ENCODE data around the gene CDK2AP2. TPM values are rescaled to one million over a fixed set of nuclear protein-coding genes. Genes with fewer than 3 reads are reported as not detected.
A peak's percentile ranks its signal among the peaks of the same experiment; 100 is the strongest.
"Not testable (repeated sequence)": the region's sequence is repeated elsewhere in the genome, so short reads cannot be mapped to it uniquely, and the experiment has no call there.

The CDK2AP2 gene, protein sequence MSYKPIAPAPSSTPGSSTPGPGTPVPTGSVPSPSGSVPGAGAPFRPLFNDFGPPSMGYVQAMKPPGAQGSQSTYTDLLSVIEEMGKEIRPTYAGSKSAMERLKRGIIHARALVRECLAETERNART
- 10 to 100 TPM; 27.1 to 41.8 (median 35.2) TPM for total RNA-seq
- polyA plus RNA-seq = 10 to 100 TPM; 46.4 to 65.6 TPM

DNA sequence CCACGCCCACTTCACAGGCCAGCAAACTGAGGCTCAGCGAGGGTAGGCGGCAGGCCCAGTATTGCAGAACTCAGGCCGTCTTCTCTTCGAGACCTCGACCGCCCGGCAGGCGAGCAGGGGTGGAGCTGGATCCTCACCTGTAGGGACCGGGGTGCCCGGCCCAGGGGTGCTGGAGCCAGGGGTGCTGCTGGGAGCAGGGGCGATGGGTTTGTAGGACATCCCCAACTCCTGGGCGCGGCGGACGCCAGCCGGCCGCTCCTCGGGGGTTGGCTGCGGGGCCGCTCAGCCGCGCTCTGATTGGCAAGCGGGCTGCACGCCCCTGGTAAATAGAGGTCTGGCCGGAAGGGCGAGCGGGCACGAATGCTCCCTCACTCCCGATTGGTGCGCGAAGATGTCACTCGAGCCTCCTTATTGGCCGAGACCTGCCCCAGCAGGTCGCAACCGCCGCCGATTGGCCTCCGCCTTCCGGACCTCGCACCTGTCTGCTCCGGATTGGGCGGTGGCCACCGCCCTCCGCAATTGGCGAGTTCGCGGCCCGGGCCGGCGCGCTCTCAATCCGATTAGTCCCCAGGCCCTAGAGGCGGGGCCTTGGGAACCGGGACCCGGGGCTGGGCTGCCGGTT lies at the start of gene CDK2AP2:
Gene CDK2AP2, minus strand, starts transcription at position 299 of the 622 bp plus-strand sequence. Its CDS starts 80 bp downstream, at position 219.
- FAIRE-seq (peak; percentile 78), ATAC-seq (peak; percentile 69 to 86 (median 78)), DNase-seq (peak; percentile 98 to 100 (median 100))
- peaks cover 0 to 26% (median 12%) of the 10 kb centered on the region in 3 donors for H3K4me1 ChIP-seq
- H3K9me3 ChIP-seq = no peaks in the 10 kb centered on the region
- no peaks in the 10 kb centered on the region for H3K27me3 ChIP-seq
- H3K4me3 ChIP-seq = peak within 1 kb of the TSS; percentile 50 to 86 (median 85)
- H3K27ac ChIP-seq = peak within 1 kb of the TSS; percentile 95 to 99 (median 98)
- intact Hi-C loops (cut with DNase I) = loop anchor here in 1 of 3 donors (10.0 kb wide), 1 partner anchor 93 kb away; the partner anchor contains the start of gene CARNS1
- 0% methylated on average over 53 to 57 of the region's 57 CpGs for WGBS, 2 donors
- TF ChIP-seq, protein P1, sequence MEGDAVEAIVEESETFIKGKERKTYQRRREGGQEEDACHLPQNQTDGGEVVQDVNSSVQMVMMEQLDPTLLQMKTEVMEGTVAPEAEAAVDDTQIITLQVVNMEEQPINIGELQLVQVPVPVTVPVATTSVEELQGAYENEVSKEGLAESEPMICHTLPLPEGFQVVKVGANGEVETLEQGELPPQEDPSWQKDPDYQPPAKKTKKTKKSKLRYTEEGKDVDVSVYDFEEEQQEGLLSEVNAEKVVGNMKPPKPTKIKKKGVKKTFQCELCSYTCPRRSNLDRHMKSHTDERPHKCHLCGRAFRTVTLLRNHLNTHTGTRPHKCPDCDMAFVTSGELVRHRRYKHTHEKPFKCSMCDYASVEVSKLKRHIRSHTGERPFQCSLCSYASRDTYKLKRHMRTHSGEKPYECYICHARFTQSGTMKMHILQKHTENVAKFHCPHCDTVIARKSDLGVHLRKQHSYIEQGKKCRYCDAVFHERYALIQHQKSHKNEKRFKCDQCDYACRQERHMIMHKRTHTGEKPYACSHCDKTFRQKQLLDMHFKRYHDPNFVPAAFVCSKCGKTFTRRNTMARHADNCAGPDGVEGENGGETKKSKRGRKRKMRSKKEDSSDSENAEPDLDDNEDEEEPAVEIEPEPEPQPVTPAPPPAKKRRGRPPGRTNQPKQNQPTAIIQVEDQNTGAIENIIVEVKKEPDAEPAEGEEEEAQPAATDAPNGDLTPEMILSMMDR (IDR thresholded peaks at IDR 0.05) = no peak
- no peaks in the 10 kb centered on the region for H3K36me3 ChIP-seq

DNA sequence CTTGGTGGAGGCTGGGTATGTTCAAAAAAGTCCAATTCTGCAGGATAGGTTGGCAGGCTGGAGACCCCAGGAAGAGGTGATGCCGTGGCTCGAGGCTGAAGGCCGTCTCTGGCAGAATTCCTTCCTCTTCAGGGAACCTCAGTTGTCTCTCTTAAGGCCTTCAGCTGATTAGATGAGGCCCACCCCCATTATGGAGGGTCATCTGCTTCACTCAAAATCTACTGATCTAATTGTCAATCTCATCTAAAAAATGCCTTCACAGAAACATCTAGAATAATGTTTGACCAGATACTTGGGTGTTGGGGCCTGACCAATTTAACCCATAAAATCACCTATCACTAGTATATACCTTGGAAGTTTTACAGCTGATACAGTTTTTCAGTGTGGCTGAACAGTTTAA lies 48.3 kb upstream of the CDK2AP2 start:
- H3K27ac ChIP-seq = no peak overlapping the region
- H3K9me3 ChIP-seq = no peaks in the 10 kb centered on the region
- H3K27me3 ChIP-seq = no peaks in the 10 kb centered on the region
- H3K4me3 ChIP-seq = no peak overlapping the region
- TF ChIP-seq, protein P1 (IDR thresholded peaks at IDR 0.05) = no peak
- FAIRE-seq = no peak
- H3K36me3 ChIP-seq = no peaks in the 10 kb centered on the region
- ATAC-seq = no peak
- H3K4me1 ChIP-seq = no peaks in the 10 kb centered on the region
- DNase-seq = no peak
- intact Hi-C loops (cut with DNase I) = no loop called here
- 79% methylated on average over 3 of the region's 3 CpGs for WGBS, 2 donors

DNA sequence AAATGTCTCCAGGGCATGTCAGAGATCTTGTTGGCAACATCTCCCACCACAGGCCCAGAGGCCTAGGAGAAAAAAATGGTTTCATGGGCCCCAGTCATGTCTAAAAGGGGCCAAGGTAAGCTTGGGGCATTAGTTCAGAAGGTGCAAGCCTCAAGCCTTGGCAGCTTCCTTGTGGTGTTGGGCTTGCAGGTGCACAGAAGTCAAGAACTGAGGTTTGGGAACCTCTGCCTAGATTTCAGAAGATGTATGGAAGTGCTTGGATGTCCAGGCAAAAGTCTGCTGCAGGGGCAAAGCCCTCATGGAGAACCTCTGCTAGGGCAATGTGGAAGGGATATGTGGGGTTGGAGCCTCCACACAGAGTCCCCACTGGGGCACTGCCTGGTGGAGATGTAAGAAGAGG lies 43.7 kb upstream of the CDK2AP2 start:
- H3K4me1 ChIP-seq; H3K27ac ChIP-seq; FAIRE-seq; H3K27me3 ChIP-seq; ATAC-seq; DNase-seq; H3K36me3 ChIP-seq; H3K9me3 ChIP-seq; intact Hi-C loops (cut with DNase I); H3K4me3 ChIP-seq: not testable (repeated sequence)

DNA sequence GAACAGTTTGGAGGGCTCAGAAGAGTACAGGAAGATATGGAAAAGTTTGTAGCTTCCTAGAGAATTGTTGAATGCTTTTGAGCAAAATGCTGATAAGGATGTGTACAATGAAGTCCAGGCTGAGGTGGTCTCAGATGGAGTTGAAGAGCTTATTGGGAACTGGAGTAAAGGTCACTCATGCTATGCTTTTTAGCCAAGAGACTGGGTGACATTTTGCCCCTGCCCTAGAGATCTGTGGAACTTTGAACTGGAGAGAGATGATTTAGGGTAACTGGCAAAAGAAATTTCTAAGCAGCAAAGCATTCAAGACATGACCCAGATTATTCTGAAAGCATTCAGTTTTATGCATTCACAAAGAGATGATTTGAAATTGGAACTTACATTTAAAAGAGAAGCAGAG lies 43.2 kb upstream of the CDK2AP2 start:
- no peak for FAIRE-seq
- intact Hi-C loops (cut with DNase I) = no loop called here

DNA sequence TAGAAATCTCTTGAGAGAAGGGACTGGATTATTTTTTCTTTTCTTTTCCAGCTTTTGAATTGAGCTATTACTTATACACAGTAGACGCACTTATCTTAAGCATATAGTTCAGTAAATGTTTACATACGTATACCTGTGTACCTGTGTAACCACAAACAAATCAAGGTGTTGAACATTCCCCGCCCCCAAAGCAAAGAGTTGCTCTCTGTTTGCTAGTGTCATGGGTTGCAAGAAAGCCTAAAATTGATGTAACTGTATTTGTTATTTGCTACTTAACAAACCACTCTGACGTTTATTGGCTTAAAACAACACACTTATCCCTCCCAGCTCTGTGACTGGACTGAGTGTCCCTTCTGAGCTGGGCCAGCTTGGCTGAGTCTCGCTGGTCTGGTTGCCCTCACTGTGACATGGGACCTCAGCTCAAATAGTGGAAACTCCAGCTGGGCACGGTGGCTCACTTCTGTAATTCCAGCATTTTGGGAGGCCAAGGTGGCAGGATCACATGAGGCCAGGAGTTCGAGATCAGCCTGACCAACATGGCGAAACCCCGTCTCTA lies 40.7 kb upstream of the CDK2AP2 start:
- no peaks in the 10 kb centered on the region for H3K36me3 ChIP-seq
- peaks cover 4 to 6% (median 5%) of the 10 kb centered on the region in 3 donors for H3K4me1 ChIP-seq
- WGBS, 2 donors = 79 to 80% methylated on average over 9 of the region's 9 CpGs
- DNase-seq = no peak
- H3K27me3 ChIP-seq = no peaks in the 10 kb centered on the region
- H3K9me3 ChIP-seq = no peaks in the 10 kb centered on the region
- H3K27ac ChIP-seq = no peak overlapping the region
- TF ChIP-seq, protein P1 (IDR thresholded peaks at IDR 0.05) = no peak
- intact Hi-C loops (cut with DNase I) = no loop called here
- no peak for ATAC-seq
- FAIRE-seq = no peak
- H3K4me3 ChIP-seq = no peak overlapping the region

More for the DNA sequence above, 43.2 kb upstream of the CDK2AP2 start:
- ATAC-seq = no peak
- no peak overlapping the region for H3K27ac ChIP-seq
- no peaks in the 10 kb centered on the region for H3K9me3 ChIP-seq
- no peak overlapping the region for H3K4me3 ChIP-seq
- H3K36me3 ChIP-seq = no peaks in the 10 kb centered on the region
- no peaks in the 10 kb centered on the region for H3K27me3 ChIP-seq
- DNase-seq = no peak
- no peaks in the 10 kb centered on the region for H3K4me1 ChIP-seq
- TF ChIP-seq, protein P1 (IDR thresholded peaks at IDR 0.05) = no peak

DNA sequence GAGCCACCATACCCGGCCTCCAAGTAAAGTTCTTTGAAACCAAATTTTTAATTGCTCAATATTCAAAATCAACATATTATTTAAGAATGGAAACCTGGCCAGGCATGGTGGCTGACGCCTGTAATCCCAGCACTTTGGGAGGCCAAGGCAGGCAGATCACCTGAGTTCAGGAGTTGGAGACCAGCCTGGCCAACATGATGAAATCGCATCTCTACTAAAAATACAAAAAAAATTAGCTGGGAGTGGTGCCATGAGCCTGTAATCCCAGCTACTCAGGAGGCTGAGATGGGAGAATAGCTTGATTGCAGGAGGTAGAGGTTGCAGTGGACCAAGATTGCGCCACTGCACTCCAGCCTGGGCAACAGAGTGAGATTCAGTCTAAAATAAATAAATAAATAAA lies 40.1 kb upstream of the CDK2AP2 start:
- H3K4me3 ChIP-seq; H3K9me3 ChIP-seq; ATAC-seq; FAIRE-seq; DNase-seq; H3K27me3 ChIP-seq; intact Hi-C loops (cut with DNase I); H3K36me3 ChIP-seq; H3K27ac ChIP-seq; H3K4me1 ChIP-seq: not testable (repeated sequence)
- 83 to 87% methylated on average over 4 of the region's 4 CpGs for WGBS, 2 donors

All from pancreas (tissue), 10 donors.